H9 (cell line): ENCODE results near the gene FMOD. TPM values are rescaled to one million over a fixed set of nuclear protein-coding genes. Genes with fewer than 3 reads are reported as not detected.

ENCODE experiments used
- DNase-seq: peaks from one replicate; pipeline ENCODE4 v3.0.0-alpha.2; 2017
- H2AFZ ChIP-seq: one replicate; pipeline ENCODE4 v1.6.1; 2013; ENCODE audit warnings: mild to moderate bottlenecking, low read length, control low read depth, moderate library complexity
- H2AK5ac ChIP-seq: 2 replicates; pipeline ENCODE4 v1.6.1; 2013; ENCODE audit warnings: low read length, control low read depth, mixed read lengths; ENCODE audit not compliant: insufficient read length
- H2BK120ac ChIP-seq: one replicate; pipeline ENCODE4 v1.6.1; 2013; ENCODE audit warnings: low read depth, mild to moderate bottlenecking, low read length, control low read depth, inconsistent platforms; ENCODE audit not compliant: poor library complexity, severe bottlenecking
- H2BK12ac ChIP-seq: 2 replicates; pipeline ENCODE4 v1.6.1; 2013; ENCODE audit warnings: low read length, control low read depth, mixed read lengths, low read depth; ENCODE audit not compliant: insufficient read length
- H2BK15ac ChIP-seq: 2 replicates; pipeline ENCODE4 v1.6.1; 2013; ENCODE audit warnings: low read depth, low read length, control low read depth
- H2BK20ac ChIP-seq: one replicate; pipeline ENCODE4 v1.6.1; 2013; ENCODE audit warnings: low read depth, mild to moderate bottlenecking, low read length, control low read depth, inconsistent platforms; ENCODE audit not compliant: poor library complexity, severe bottlenecking
- H2BK5ac ChIP-seq: 2 replicates; pipeline ENCODE4 v1.6.1; 2013; ENCODE audit warnings: low read length, control low read depth, mixed read lengths; ENCODE audit not compliant: insufficient read length
- H3K14ac ChIP-seq: 2 replicates; pipeline ENCODE4 v1.6.1; 2013; ENCODE audit warnings: low read length, control low read depth; ENCODE audit not compliant: insufficient read depth
- H3K18ac ChIP-seq: 2 replicates; pipeline ENCODE4 v1.6.1; 2013; ENCODE audit warnings: low read depth, mild to moderate bottlenecking, mixed read lengths, low read length, control low read depth; ENCODE audit not compliant: insufficient read length
- H3K23ac ChIP-seq: 2 replicates; pipeline ENCODE4 v1.6.1; 2013; ENCODE audit warnings: low read length, control low read depth, mixed read lengths, low read depth; ENCODE audit not compliant: insufficient read length
- H3K23me2 ChIP-seq: 2 replicates; pipeline ENCODE4 v1.6.1; 2013; ENCODE audit warnings: low read depth, mild to moderate bottlenecking, mixed read lengths, low read length, control low read depth; ENCODE audit not compliant: insufficient read length, poor library complexity, severe bottlenecking
- H3K27ac ChIP-seq: 2 replicates; pipeline ENCODE4 v1.5.1; 2013; ENCODE audit warnings: low read length, control low read depth, mixed read lengths, low read depth; ENCODE audit not compliant: insufficient read length
- H3K27me3 ChIP-seq: 2 replicates; pipeline ENCODE4 v1.6.1; 2013; ENCODE audit warnings: low read length, control low read depth, inconsistent platforms; ENCODE audit not compliant: insufficient read depth
- H3K4ac ChIP-seq: 2 replicates; pipeline ENCODE4 v1.6.1; 2013; ENCODE audit warnings: low read depth, mild to moderate bottlenecking, control low read depth, inconsistent platforms, low read length, moderate library complexity
- H3K4me1 ChIP-seq: 2 replicates; pipeline ENCODE4 v1.6.1; 2013; ENCODE audit warnings: low read length, control low read depth, inconsistent platforms; ENCODE audit not compliant: insufficient read depth
- H3K4me2 ChIP-seq: 2 replicates; pipeline ENCODE4 v1.6.1; 2013; ENCODE audit warnings: low read length, control low read depth, mixed read lengths; ENCODE audit not compliant: insufficient read length, insufficient read depth
- H3K56ac ChIP-seq: 2 replicates; pipeline ENCODE4 v1.6.1; 2013; ENCODE audit warnings: low read depth, mild to moderate bottlenecking, mixed read lengths, low read length, control low read depth; ENCODE audit not compliant: insufficient read length
- H3K79me1 ChIP-seq: 2 replicates; pipeline ENCODE4 v1.6.1; 2013; ENCODE audit warnings: low read depth, mild to moderate bottlenecking, moderate library complexity, low read length, control low read depth, inconsistent platforms; ENCODE audit not compliant: insufficient read depth, poor library complexity, severe bottlenecking
- H3K79me2 ChIP-seq: 2 replicates; pipeline ENCODE4 v1.6.1; 2013; ENCODE audit warnings: low read length, control low read depth, inconsistent platforms; ENCODE audit not compliant: insufficient read depth
- H3K9ac ChIP-seq: 2 replicates; pipeline ENCODE4 v1.6.1; 2013; ENCODE audit warnings: low read length, control low read depth, mixed read lengths; ENCODE audit not compliant: insufficient read length; ENCODE audit errors: extremely low read depth
- H3K9me3 ChIP-seq: one replicate; pipeline ENCODE4 v1.6.1; 2013; ENCODE audit warnings: low read depth, low read length, inconsistent platforms; ENCODE audit not compliant: control insufficient read depth
- H3T11ph ChIP-seq: one replicate; pipeline ENCODE4 v1.6.1; 2013; ENCODE audit warnings: mild to moderate bottlenecking, low read length, control low read depth, inconsistent platforms
- H4K20me1 ChIP-seq: one replicate; pipeline ENCODE4 v1.6.1; 2013; ENCODE audit not compliant: control insufficient read depth, insufficient read length, insufficient read depth
- H4K5ac ChIP-seq: 2 replicates; pipeline ENCODE4 v1.6.1; 2013; ENCODE audit warnings: low read depth, mild to moderate bottlenecking, mixed read lengths, low read length, control low read depth; ENCODE audit not compliant: insufficient read length
- H4K8ac ChIP-seq: replicated peaks from 2 replicates; pipeline ENCODE4 v1.6.1; 2013; ENCODE audit warnings: low read length, control low read depth, mixed read lengths, low read depth; ENCODE audit not compliant: insufficient read length
- H4K91ac ChIP-seq: 2 replicates; pipeline ENCODE4 v1.6.1; 2013; ENCODE audit warnings: low read depth, mild to moderate bottlenecking, moderate library complexity, mixed read lengths, low read length, control low read depth; ENCODE audit not compliant: insufficient read length
- H3K27ac Mint-ChIP-seq, 3 experiments: 2 replicates in 2 of 3; 3 replicates in 1 of 3; pipeline ENCODE4 v1.8.0; 2020 to 2021; ENCODE audit warnings: mixed read lengths in 3 of 3, mild to moderate bottlenecking in 1 of 3, moderate library complexity in 1 of 3
- H3K27me3 Mint-ChIP-seq: 2 replicates; pipeline ENCODE4 v1.8.0; 2021; ENCODE audit warnings: low read depth, mild to moderate bottlenecking, moderate library complexity, mixed read lengths
- H3K36me3 Mint-ChIP-seq, 3 experiments: 2 replicates in 2 of 3; 3 replicates in 1 of 3; pipeline ENCODE4 v1.8.0; 2020 to 2021; ENCODE audit warnings: low read depth in 3 of 3, mixed read lengths in 3 of 3; ENCODE audit not compliant: insufficient read depth in 1 of 3
- H3K4me1 Mint-ChIP-seq, 2 experiments: 2 replicates each; pipeline ENCODE4 v1.8.0; 2020; ENCODE audit warnings: mixed read lengths in 2 of 2
- H3K4me3 Mint-ChIP-seq, 2 experiments: 2 replicates in 1 of 2; 3 replicates in 1 of 2; pipeline ENCODE4 v1.8.0; 2020 to 2021; ENCODE audit warnings: mild to moderate bottlenecking in 2 of 2, mixed read lengths in 2 of 2, moderate library complexity in 1 of 2
- H3K9me3 Mint-ChIP-seq, 2 experiments: 2 replicates in 1 of 2; 3 replicates in 1 of 2; pipeline ENCODE4 v1.8.0; 2020; ENCODE audit warnings: mild to moderate bottlenecking in 2 of 2, mixed read lengths in 2 of 2, moderate library complexity in 1 of 2
- WGBS: extraction: QIAGEN DNeasy Blood & Tissue Kit; methylation state at CpG from one replicate; pipeline ENCODE4 v1.1.7; 2013; ENCODE audit warnings: missing lambda C conversion rate, low lambda C conversion rate, mixed read lengths; ENCODE audit not compliant: insufficient read length; ENCODE audit errors: extremely low coverage; 5-methylcytosine and 5-hydroxymethylcytosine counted together
- total RNA-seq: library from RNA; stranded (reverse); gene quantifications from 2 replicates; pipeline ENCODE4 v1.2.1, GENCODE V29; 2021
- TF ChIP-seq, protein P1 (sequence below): fragments of 200-600 bp; sonication (generic); conservative IDR thresholded peaks from 3 replicates; pipeline ENCODE4 v1.8.0; 2021; ENCODE audit warnings: antibody characterized with exemption, mild to moderate bottlenecking

Gene FMOD
- total RNA-seq, 1 experiment from 2014 or later, result not detected

DNA sequence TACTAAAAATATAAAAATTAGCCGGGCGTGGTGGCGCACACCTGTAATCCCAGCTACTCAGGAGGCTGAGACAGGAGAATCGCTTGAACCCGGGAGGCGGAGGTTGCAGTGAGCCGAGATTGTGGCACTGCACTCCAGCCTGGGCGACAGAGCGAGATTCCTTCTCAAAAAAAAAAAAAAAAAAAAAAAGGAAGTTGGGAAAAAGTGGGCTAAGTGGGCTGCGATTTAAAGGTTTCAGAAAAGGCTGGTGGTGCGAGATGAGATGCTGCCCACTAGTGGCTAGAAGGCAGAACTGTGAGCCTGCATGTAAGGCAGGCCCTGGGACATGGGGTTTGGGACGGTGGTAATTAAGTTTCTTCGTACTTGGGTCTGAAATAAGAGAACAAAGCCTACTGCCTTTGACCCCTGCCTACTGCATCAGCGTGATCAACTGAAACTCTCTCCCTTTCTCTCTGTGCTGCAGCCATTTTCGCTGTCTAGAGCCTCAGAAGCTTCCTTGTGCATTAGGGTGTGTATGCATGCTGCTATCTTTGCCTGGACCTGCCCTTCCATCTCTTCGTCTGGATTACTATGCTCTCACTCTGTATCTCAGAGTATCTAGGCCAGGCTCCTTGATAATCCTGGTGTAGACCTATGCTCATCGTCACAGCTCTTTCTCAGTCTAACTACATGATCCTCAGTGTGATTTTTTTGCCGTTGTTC is 12.4 kb downstream of the FMOD start:
- Histone ChIP-seq H2BK15ac (no peak overlapping the region), H2BK12ac (no peak overlapping the region), H3K9ac (no peak overlapping the region), H2BK5ac (no peak overlapping the region), H3K79me1 (no peaks in the 10 kb centered on the region), H3K27me3 (no peaks in the 10 kb centered on the region), H4K20me1 (no peaks in the 10 kb centered on the region), H4K8ac (no peak overlapping the region), H4K91ac (no peak overlapping the region), H3K27ac (no peak overlapping the region), H3K18ac (no peak overlapping the region), H3K23ac (no peak overlapping the region), H3K23me2 (no peaks in the 10 kb centered on the region), H4K5ac (no peak overlapping the region), H3K14ac (no peak overlapping the region), H3K56ac (no peak overlapping the region), H3K4me1 (peaks cover 1% of the 10 kb centered on the region; the same call in 1 of the 2 replicates), H2AFZ (peak overlapping the region; percentile 3), H2BK20ac (no peak overlapping the region), H2BK120ac (no peak overlapping the region), H3K9me3 (no peaks in the 10 kb centered on the region), H3K4me2 (no peak overlapping the region), H3T11ph (no peak overlapping the region), H3K79me2 (no peaks in the 10 kb centered on the region), H3K4ac (no peak overlapping the region), H2AK5ac (no peak overlapping the region)
- Mint-ChIP-seq H3K27me3 (peaks cover 40% of the 10 kb centered on the region), H3K4me1 (peaks cover 20 to 34% of the 10 kb centered on the region in 2 experiments), H3K9me3 (no peaks in the 10 kb centered on the region), H3K36me3 (no peaks in the 10 kb centered on the region), H3K27ac (no peak overlapping the region), H3K4me3 (no peak overlapping the region)
- TF ChIP-seq, protein P1, sequence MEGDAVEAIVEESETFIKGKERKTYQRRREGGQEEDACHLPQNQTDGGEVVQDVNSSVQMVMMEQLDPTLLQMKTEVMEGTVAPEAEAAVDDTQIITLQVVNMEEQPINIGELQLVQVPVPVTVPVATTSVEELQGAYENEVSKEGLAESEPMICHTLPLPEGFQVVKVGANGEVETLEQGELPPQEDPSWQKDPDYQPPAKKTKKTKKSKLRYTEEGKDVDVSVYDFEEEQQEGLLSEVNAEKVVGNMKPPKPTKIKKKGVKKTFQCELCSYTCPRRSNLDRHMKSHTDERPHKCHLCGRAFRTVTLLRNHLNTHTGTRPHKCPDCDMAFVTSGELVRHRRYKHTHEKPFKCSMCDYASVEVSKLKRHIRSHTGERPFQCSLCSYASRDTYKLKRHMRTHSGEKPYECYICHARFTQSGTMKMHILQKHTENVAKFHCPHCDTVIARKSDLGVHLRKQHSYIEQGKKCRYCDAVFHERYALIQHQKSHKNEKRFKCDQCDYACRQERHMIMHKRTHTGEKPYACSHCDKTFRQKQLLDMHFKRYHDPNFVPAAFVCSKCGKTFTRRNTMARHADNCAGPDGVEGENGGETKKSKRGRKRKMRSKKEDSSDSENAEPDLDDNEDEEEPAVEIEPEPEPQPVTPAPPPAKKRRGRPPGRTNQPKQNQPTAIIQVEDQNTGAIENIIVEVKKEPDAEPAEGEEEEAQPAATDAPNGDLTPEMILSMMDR, result peak; percentile 89
- WGBS, result no CpG with 5 or more reads among the region's 18 CpGs
- DNase-seq, result peak; percentile 74
